OCI-LY1 (cell line): Measurements from ENCODE around the gene TBXAS1.

Source experiments
- CTCF ChIP-seq: fragments of 200-600 bp; sonication (generic), shearing (Covaris generic); IDR thresholded peaks from 2 replicates; pipeline ENCODE4 v1.5.1; 2017; ENCODE audit warnings: mild to moderate bottlenecking, antibody characterized with exemption, low read length, moderate library complexity, mixed read lengths
- EZH2 ChIP-seq: fragments of 200-600 bp; sonication (generic), shearing (Covaris generic); IDR thresholded peaks from 2 replicates; pipeline ENCODE4 v1.8.0; 2017; ENCODE audit warnings: borderline replicate concordance, mixed run types, mild to moderate bottlenecking, antibody characterized with exemption, low read length, moderate library complexity, mixed read lengths

GRCh38 chr7:139821349-139822105 is 7.5 kb upstream of the TBXAS1 start:
- TF ChIP-seq EZH2 (no peak), CTCF (no peak)
